NCI-H2227 (cell line): Measurements from ENCODE around the gene SCN8A.

Experiments
- DNase-seq: peaks from one replicate; lab custom pipeline; 2025; ENCODE audit not compliant: unreplicated experiment; lab: John Stamatoyannopoulos, UW

SCN8A gene

GRCh38 chr12:51812871-51813270 lies 221.8 kb downstream of the SCN8A start:
- DNase-seq: no peak

DNA sequence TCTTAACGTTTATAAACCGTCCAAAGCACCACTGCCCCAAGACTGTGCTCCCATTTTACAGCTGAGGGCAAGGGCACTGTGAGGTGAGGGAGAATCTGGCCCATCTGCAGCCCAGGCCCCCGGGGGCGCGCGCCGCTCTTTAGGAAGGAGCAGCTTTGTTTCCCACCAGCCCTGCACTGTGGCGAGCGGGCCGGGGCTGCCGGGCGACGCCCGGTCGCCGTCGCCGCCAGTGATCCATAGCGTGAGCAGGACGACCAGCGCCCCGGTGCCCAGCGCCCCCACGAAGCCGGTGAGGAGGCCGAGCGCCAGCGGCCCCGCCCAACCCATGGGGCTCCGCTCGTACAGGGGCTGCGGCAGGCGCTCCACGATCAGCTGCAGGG lies 222.9 kb downstream of the SCN8A start:
- DNase-seq: no peak

DNA sequence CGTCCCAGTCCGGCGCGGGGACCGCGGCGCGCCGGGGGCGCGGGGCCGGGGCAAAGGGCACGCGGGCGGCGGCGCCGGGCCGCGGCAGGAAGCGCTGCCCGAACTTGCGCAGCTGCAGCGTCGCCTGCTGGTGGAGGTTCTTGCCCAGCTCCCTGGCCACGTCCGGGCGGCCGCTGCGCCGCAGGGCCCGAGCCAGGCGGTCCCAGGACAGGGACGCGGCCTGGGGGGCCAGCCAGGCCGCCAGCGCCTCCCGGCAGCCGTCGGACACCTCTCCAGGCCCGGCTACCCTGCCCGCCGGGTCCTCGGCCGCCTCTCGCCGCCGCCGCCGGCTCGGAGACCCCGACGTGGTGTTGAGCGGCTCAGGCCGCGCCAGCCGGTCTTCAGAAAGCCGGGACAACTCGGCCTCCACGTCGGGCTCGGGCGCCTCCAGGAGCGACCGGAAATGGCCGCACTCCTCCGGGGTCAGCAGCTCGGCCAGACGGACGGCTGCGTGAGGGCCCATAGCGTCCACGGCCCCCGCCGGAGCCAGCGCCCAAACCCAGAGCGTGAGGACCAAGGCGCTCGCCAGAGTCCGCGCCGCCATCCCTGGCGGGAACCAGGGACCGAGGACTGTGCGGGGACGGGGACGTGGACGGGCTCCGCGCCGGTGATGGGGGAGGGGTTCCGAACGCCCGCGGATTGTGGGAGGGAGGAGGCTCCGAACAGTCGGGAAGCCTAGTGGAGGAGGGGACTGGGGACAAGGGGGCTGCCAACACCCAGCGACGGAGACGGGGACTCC lies 223.5 kb downstream of the SCN8A start:
- peak; percentile 55 for DNase-seq

DNA sequence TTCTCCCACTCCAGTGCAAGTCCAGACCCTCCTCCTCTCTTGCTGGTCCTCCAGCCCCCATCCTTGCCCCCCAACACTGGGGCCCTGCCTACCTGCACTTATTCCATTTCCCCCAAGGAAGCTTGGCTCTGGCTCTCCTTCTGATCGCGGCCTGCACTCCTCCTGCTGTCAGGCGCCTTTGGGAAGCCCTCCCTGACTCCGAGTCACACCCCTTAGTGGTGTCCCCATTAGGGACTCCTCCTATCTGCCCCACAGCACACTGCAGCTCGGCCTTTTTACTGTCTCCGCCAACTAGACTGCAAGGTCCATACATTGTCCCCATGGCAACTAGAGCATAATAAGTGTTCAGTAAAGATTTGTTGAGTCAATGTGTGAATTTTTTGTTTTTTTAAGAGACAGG lies 224.5 kb downstream of the SCN8A start:
- no peak for DNase-seq

DNA sequence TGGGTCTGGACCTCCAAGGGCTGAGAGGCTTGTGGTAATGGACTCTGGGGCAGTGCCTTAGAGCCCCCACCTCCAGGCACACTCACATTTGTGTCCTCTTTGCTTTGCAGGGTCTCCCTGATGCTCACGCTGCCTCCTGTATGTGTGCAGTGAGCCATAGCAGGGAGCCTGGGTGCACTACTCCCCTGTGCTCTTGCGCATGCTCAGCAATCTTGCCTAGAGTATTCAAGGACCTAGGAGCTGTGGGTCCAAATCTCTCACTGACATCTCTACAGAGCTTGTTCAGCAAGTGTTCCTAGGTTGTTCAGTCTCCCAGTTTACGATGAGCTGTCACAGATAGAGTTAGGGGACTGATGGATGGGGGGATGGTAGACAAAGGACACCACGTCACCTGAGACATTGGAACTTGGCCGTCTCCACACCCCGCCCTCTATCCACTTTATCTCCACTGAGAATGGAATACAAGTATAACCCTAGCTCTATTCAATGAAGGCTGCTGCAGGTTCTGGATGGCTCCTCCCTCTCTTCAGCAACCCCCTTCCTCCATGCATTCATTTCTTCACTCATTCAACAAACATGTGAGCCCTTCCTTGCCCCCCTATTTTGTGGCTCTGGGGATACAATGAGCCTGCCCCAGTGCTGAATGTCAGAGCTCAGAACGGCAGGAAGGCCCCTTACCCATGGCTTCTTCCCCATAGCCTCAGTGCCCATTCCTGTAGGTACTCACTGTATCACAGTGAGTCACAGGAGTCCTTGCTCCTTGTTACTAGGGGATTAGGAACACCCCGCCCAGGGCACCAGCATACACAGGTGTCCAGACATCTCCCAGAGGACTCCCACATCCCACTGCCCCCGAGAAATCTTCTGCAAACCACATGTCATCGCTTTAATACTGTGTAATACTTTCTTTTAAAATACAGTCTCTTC lies 226.3 kb downstream of the SCN8A start:
- no peak for DNase-seq

GRCh38 chr12:51818086-51818485 lies 227.1 kb downstream of the SCN8A start:
- no peak for DNase-seq

- no peak for DNase-seq
Measured at GRCh38 chr12:51818566-51819300, 227.7 kb downstream of the SCN8A start.

DNA sequence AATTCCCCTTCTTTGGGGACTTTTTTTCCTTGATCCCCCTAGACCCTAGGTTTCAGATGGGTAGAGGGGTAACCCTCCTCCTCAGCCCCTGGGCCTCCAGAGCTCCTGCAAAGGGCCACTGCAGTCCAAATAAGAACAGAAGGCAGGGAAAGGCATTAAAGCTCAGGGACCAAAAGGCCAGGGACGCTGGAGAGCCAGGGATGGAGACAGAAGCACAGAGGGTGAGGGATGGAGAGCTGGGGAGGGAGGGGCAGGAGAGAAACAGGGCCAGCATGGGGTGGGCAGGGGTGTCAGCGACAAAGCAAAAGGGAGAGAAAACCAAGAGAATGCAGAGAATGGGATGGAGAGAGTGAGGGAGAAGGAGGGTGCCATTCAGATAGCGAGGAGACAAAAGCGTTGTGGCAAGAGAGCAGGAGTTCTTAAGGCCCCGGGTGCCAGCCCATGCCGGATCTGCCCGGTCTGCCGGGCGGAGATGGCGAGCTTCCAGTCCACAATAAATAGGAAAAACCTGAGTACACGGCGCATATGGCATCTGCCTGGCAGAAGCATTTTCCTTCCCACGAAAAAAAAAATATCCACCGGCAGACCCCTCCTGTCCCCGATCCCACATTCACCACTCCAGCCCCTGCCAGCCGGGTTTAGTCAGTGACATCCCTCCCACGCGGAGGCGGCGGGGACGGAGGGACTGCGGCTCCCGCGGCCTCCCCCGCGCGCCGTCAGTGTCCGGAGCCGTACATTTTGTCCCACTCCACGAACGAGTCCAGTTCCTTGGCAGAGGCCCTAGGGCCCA lies 228.9 kb downstream of the SCN8A start:
- DNase-seq: no peak

DNA sequence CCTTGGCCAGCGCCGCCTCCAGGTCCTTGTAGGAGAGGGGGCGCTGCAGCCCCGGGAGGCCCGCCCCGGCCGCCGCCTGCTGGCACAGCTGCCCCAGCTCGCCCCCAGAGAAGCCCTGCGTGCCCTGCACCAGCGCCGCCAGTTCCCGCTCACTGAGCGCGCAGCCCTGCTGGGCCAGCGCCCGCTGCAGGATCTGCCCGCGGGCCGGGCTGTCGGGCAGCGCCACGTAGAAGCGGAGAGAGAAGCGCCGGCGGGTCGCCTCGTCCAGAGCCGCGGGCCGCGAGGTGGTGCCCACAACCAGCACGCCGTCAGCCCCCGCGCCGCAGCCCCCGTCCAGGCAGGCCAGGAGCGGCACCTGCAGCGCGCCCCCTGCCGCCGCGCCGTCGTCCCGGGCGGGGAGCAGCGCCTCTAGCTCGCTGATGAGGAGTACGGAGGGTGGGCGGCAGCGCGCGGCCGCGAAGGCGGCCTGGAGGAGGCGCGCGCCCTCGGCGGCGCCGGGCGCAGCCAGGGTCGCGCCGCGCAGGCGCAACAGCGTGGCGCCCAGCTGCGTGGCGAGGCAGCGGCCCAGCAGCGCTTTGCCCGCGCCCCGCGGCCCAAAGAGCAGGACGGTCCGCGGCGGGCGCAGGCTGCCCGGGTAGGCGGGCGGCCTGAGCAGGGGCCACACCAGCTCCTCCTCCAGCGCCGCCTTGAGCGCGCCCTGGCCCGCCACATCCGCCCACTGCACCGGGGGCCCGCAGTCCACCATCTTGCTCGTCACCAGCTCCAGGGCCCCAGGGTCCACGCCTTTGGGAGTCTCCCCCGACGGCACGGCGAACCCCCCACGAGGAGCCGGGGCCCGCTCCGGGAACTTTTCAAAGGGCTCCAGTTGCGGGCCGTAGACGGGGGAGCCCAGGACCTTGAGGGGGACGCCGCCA lies 229.8 kb downstream of the SCN8A start:
- DNase-seq: peak; percentile 84

DNA sequence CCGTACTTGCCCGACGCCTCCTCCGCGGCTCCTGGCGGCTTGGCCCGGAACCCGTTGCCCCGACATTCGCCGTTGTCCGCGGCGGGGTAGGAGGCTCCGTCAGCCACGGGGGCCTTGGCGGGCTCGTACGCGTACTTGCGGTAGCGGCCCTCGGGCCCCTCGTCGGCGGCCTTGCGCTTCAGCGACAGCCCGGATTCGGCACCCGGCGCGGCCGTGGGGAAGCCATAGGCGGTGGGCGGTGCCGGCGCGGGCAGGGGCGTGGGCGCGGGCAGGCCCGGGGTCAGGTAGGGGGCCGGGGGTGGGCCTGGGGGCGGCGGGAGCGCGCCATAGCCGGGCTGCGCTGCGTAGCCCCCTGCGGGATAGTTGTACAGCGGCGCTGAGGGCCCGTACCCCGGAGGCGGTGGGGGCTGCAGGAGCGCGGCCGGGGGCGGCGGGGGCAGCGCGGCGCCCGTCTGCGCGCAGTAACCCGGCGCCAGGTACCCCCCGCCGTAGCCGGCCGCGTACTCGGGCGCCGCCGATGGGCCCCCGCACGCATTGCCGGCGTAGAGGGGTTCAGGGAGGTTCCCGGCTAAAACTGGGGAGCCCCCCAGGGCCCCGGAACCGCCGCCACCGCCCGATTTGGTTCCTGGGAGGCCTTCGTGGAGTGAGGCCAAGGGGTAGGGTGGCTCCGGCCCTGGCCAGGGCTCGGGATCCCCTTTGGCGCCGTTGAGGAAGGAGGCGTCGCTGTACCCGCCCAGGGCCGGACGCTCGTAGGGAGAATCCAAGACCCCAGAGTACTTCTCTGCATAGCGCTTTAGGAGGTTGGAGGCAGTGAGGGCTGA lies 230.6 kb downstream of the SCN8A start:
- peak; percentile 36 for DNase-seq

- no peak for DNase-seq
Measured at GRCh38 chr12:51822261-51822616, 231.2 kb downstream of the SCN8A start.

GRCh38 chr12:51822956-51823355 lies 231.9 kb downstream of the SCN8A start:
- no peak for DNase-seq

GRCh38 chr12:51823875-51824565 lies 233.0 kb downstream of the SCN8A start:
- DNase-seq: peak; percentile 61

DNA sequence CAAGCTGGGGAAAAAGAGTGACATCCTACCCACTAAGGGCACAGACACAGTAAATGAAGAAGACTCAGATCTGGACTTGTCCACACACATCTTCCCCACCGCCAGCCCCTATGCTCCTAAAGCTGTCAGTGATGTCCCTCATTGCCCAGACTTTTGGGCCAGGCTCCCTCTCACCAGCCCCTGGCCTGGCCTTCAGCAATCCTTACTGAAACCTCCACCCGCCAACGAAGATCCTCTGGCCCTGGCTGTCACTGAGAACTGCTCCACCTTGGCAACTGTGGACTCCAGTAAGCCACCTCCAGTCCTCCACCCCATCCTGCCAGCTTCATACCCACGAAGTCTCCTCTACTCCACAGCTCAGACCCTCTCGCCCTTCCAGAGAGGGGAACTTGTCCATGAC lies 234.2 kb downstream of the SCN8A start:
- DNase-seq: no peak

GRCh38 chr12:51826881-51827280 lies 235.8 kb downstream of the SCN8A start:
- no peak for DNase-seq

DNA sequence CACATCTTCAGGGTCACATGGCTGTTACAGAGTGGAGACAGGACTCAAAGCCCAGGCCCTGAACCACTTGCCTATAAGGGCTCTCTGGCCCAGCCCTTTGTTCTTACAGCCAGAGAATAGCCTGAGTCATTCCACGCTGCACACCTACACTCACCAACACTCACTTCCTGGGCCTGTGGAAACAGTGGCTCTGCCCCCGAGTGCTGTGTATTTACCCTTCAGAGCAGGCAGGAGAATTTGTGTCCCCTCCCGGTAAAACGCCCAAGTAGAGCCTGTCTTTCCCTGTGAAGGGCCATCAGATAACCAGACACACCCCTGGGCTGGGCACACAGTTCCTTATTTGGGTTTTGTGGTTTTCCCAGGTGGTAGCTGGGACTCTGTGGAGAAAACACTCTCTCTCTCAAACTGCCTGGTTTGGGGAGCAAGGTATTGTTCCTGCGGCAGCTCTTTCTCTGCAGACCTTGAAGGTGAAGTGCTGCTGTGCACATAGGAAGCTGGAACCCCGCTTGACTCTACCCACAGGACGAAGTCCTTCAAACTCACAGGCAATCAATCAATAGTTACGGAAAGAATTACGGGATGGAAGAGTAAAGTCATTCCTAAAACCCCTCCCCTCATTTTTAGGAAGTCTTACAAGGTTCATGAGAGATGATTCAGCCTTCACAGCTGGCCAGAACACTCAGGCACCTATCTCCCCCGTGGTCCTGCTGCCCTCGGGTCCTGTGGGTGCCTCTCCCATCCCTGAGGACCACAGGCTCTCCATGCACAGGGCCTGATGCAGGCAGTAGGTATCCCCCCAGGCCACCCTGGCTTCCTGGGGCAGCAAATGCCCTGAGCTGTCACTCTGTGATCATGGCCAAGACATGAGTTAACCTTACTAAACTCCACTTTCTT lies 237.1 kb downstream of the SCN8A start:
- no peak for DNase-seq

DNA sequence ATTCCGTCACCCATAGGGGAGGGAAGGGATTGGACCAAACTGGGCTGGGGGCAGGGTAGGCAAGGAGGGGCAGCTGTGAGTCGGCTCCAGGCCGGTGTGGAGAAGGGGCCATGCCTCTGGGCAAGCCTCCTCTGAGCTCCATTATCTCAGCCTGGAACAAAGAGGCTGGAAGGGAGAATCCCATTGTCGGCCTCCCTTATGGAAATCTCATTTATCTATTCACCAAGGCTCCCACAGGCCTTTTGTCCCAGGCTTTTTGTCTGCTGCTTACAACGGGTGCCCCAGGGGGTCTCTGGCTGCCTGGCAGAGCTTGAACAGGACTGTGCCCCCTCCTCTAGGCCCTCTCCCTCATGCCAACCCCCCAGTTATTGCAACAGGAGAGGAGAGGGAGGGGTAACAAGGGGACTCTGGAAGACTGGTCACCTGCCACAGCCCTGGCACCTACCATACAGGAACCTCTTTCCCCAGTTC lies 238.0 kb downstream of the SCN8A start:
- no peak for DNase-seq
